K562 (cell line): ENCODE results near the gene P2RY11. TPM values are rescaled to one million over a fixed set of nuclear protein-coding genes. Genes with fewer than 3 reads are reported as not detected.

Experiments used
- CXXC5 ChIP-seq: fragments of 250-450 bp; sonication (Bioruptor Pico); IDR thresholded peaks from 2 replicates; pipeline ENCODE4 v1.8.0; 2022; ENCODE audit warnings: inconsistent platforms, mild to moderate bottlenecking, moderate library complexity
- EHMT2 ChIP-seq: fragments of 450-650 bp; IDR thresholded peaks from 2 replicates; pipeline ENCODE4 v1.6.1; 2018; ENCODE audit warnings: antibody characterized with exemption
- GTF2F1 ChIP-seq: IDR thresholded peaks from 2 replicates; pipeline ENCODE4 v1.6.1; 2011; ENCODE audit warnings: low read depth, low read length, improper control_type of control experiment
- JUN ChIP-seq, 2 experiments: sonication (generic) in 1 of 2; formaldehyde crosslinking in 1 of 2; IDR thresholded peaks; 2 replicates each; pipeline versions ENCODE4 v1.6.1 to v1.8.0; 2012 to 2022; ENCODE audit warnings: borderline replicate concordance in 2 of 2, mild to moderate bottlenecking in 2 of 2, improper control_type of control experiment in 1 of 2, low read depth in 1 of 2, low read length in 1 of 2, missing genetic modification reagents in 1 of 2
- KAT2B ChIP-seq: IDR thresholded peaks from one replicate; pipeline ENCODE4 v1.6.1; 2012; ENCODE audit warnings: low read depth, mild to moderate bottlenecking, control low read depth, inconsistent platforms, low read length, moderate library complexity
- MITF ChIP-seq: IDR thresholded peaks from 2 replicates; pipeline ENCODE4 v1.6.1; 2014; ENCODE audit warnings: antibody characterized with exemption
- MTA1 ChIP-seq: fragments of 450-650 bp; IDR thresholded peaks from 2 replicates; pipeline ENCODE4 v1.6.1; 2017; ENCODE audit warnings: borderline replicate concordance
- PHF21A ChIP-seq: fragments of 450-650 bp; IDR thresholded peaks from 2 replicates; pipeline ENCODE4 v1.6.1; 2017; ENCODE audit warnings: low read depth, borderline replicate concordance
- POLR2A ChIP-seq: fragments of 450-650 bp; conservative IDR thresholded peaks from 2 replicates; pipeline ENCODE4 v1.6.1; 2016
- RUNX1 ChIP-seq: sonication (generic); IDR thresholded peaks from 2 replicates; pipeline ENCODE4 v1.6.1; 2016; ENCODE audit warnings: antibody characterized with exemption, low read depth
- YBX1 ChIP-seq: fragments of 450-650 bp; IDR thresholded peaks from 2 replicates; pipeline ENCODE4 v1.7.1; 2016; ENCODE audit warnings: mild to moderate bottlenecking
- ZBTB12 ChIP-seq: fragments of 250-450 bp; sonication (Bioruptor Pico); IDR thresholded peaks from 2 replicates; pipeline ENCODE4 v1.4.0; 2020
- ZC3H11A ChIP-seq: IDR thresholded peaks from 2 replicates; pipeline ENCODE4 v1.6.1; 2012; ENCODE audit warnings: low read depth, low read length, improper control_type of control experiment
- ZFP1 ChIP-seq: fragments of 450-650 bp; formaldehyde crosslinking; IDR thresholded peaks from 2 replicates; pipeline ENCODE4 v1.4.0; 2020; ENCODE audit warnings: mild to moderate bottlenecking, mixed read lengths
- ZFP30 ChIP-seq: fragments of 250-450 bp; sonication (Bioruptor Pico); IDR thresholded peaks from 2 replicates; pipeline ENCODE4 v1.8.0; 2022; ENCODE audit warnings: moderate library complexity, mild to moderate bottlenecking, inconsistent platforms, borderline replicate concordance
- ZNF12 ChIP-seq: sonication (generic); formaldehyde crosslinking; IDR thresholded peaks from 2 replicates; pipeline ENCODE4 v1.4.0; 2020; ENCODE audit warnings: mild to moderate bottlenecking, missing genetic modification reagents
- ZNF134 ChIP-seq: fragments of 250-450 bp; sonication (Bioruptor Pico); conservative IDR thresholded peaks from 2 replicates; pipeline ENCODE4 v1.4.0; 2020
- ZNF165 ChIP-seq: fragments of 250-450 bp; sonication (Bioruptor Pico); IDR thresholded peaks from 2 replicates; pipeline ENCODE4 v1.4.0; 2020; ENCODE audit warnings: borderline replicate concordance
- ZNF197 ChIP-seq: fragments of 200-800 bp; sonication (Bioruptor generic); IDR thresholded peaks from 2 replicates; pipeline ENCODE4 v1.6.1; 2016; ENCODE audit warnings: low read depth, missing genetic modification characterization, missing compliant biosample characterization
- ZNF280A ChIP-seq: fragments of 450-650 bp; IDR thresholded peaks from 2 replicates; pipeline ENCODE4 v1.6.1; 2018; ENCODE audit warnings: mild to moderate bottlenecking, low read depth; ENCODE audit not compliant: partially characterized antibody
- ZNF778 ChIP-seq: fragments of 450-650 bp; formaldehyde crosslinking; IDR thresholded peaks from 2 replicates; pipeline ENCODE4 v1.4.0; 2020; ENCODE audit warnings: mild to moderate bottlenecking, moderate library complexity
- polyA plus RNA-seq, 8 experiments: library from polyadenylated mRNA; depleted of rRNA in 4 of 8; stranded (reverse) in 5 of 8; unstranded in 3 of 8; fragments of >200 nt; fragmentation: Nextera tagmentation in 2 of 8; fragmentation: Illumina TruSeq in 1 of 8; extraction: Ambion mirVana in 2 of 8; extraction: Trizol in 1 of 8; gene quantifications; 2 replicates each; pipeline versions ENCODE4 v1.2.1 to v1.2.3, GENCODE V29; 2011 to 2014; ENCODE audit warnings: inconsistent platforms in 1 of 8, missing spikeins in 1 of 8
- total RNA-seq, 7 experiments: library from RNA; depleted of rRNA in 6 of 7; stranded (reverse); fragments of >200 nt in 6 of 7; fragmentation: Illumina TruSeq in 2 of 7; extraction: Trizol in 2 of 7; gene quantifications; 2 replicates each; pipeline versions ENCODE4 v1.2.1 to v1.2.3, GENCODE V29; 2011 to 2021; ENCODE audit warnings: low replicate concordance in 1 of 7
- TF ChIP-seq, protein P1 (sequence below): fragments of 450-650 bp; formaldehyde crosslinking; conservative IDR thresholded peaks from 2 replicates; pipeline ENCODE4 v1.4.0; 2022; ENCODE audit warnings: mild to moderate bottlenecking, missing genetic modification characterization
- TF ChIP-seq, protein P2 (sequence below): fragments of 450-650 bp; formaldehyde crosslinking; IDR thresholded peaks from 2 replicates; pipeline ENCODE4 v1.4.0; 2020; ENCODE audit warnings: mild to moderate bottlenecking, moderate library complexity

The P2RY11 gene
- total and polyA plus RNA-seq, 9 of the 15 experiments (the other 6 are each of a cell fraction or from before 2014, with no cell fraction given): 0.03 to 10.1 (median 1.5) TPM

DNA sequence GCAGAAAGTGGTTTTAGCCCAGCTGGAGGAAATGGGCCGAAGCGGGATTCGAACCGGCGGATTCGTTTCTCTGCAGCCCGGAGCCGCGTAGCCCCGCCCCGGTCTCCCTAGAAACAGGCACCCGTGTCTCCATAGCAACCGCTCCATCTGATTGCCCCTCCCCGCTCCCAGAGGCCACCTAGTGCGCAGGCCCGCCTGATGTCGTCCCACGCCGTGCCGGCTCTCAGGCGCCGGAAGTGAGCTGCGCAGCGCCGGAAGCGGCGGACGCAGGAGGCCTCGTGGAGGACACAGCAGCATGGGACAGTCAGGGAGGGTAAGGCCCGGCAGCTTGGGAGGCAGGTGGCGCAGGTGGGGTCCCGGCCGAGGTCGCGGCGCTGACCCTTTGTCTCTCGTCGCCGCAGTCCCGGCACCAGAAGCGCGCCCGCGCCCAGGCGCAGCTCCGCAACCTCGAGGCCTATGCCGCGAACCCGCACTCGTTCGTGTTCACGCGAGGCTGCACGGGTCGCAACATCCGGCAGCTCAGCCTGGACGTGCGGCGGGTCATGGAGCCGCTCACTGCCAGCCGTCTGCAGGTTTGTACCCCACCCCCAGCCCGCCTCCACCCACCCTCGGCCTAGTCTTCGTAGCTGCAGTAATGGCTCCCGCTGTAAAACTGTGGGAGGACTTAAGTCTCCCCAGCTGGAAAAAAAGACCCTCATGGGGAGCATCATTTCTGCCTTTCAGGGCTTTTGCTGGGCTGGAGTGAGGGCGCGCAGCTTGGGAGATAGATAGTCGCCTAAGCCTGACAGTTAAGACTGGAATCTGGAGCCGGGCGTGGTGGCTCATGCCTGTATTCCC lies 5.2 kb upstream of the P2RY11 start, which contains the start of gene PPAN (continued):
- TF ChIP-seq ZBTB12 (peak; percentile 92), ZNF12 (CRISPR knock-in tag) (no peak), ZNF197 (CRISPR knock-in tag) (no peak), ZNF280A (no peak), ZNF165 (no peak), KAT2B (no peak), ZNF134 (CRISPR knock-in tag) (no peak), ZNF778 (no peak), EHMT2 (no peak), YBX1 (no peak), MTA1 (peak; percentile 98), RUNX1 (no peak), MITF (no peak), POLR2A (peak; percentile 88), GTF2F1 (no peak), ZFP1 (CRISPR knock-in tag) (no peak), ZC3H11A (no peak), JUN (IDR thresholded peaks at IDR 0.05; ENCODE audit: borderline replicate concordance, low read depth, low read length) (peak; percentile 85; the same call in 1 of the 2 replicates), JUN (CRISPR knock-in tag; IDR thresholded peaks at IDR 0.05; ENCODE audit: borderline replicate concordance) (no peak), ZFP30 (no peak), CXXC5 (peak; percentile 91), PHF21A (no peak)
- TF ChIP-seq, protein P1, sequence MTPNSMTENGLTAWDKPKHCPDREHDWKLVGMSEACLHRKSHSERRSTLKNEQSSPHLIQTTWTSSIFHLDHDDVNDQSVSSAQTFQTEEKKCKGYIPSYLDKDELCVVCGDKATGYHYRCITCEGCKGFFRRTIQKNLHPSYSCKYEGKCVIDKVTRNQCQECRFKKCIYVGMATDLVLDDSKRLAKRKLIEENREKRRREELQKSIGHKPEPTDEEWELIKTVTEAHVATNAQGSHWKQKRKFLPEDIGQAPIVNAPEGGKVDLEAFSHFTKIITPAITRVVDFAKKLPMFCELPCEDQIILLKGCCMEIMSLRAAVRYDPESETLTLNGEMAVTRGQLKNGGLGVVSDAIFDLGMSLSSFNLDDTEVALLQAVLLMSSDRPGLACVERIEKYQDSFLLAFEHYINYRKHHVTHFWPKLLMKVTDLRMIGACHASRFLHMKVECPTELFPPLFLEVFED: no peak
- TF ChIP-seq, protein P2, sequence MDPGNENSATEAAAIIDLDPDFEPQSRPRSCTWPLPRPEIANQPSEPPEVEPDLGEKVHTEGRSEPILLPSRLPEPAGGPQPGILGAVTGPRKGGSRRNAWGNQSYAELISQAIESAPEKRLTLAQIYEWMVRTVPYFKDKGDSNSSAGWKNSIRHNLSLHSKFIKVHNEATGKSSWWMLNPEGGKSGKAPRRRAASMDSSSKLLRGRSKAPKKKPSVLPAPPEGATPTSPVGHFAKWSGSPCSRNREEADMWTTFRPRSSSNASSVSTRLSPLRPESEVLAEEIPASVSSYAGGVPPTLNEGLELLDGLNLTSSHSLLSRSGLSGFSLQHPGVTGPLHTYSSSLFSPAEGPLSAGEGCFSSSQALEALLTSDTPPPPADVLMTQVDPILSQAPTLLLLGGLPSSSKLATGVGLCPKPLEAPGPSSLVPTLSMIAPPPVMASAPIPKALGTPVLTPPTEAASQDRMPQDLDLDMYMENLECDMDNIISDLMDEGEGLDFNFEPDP (CRISPR knock-in tag): no peak
